Pons (tissue), 1 donor: Measurements from ENCODE around the gene PRDM9.
"Not testable (repeated sequence)": the region's sequence is repeated elsewhere in the genome, so short reads cannot be mapped to it uniquely, and the experiment has no call there.

ENCODE experiments used
- DNase-seq: peaks from one replicate; pipeline ENCODE4 v3.0.0-alpha.2; 2016; ENCODE audit warnings: low spot score

Gene PRDM9

GRCh38 chr5:23507278-23507685 lies at the start of gene PRDM9:
TSS of gene PRDM9 (plus strand) at chr5:23507609. CDS start at chr5:23509034, 1,425 bp downstream.
- peak; percentile 65 for DNase-seq

- no peak for DNase-seq
These were observed 49.6 kb upstream of the PRDM9 start for GRCh38 chr5:23457780-23458179.

DNA sequence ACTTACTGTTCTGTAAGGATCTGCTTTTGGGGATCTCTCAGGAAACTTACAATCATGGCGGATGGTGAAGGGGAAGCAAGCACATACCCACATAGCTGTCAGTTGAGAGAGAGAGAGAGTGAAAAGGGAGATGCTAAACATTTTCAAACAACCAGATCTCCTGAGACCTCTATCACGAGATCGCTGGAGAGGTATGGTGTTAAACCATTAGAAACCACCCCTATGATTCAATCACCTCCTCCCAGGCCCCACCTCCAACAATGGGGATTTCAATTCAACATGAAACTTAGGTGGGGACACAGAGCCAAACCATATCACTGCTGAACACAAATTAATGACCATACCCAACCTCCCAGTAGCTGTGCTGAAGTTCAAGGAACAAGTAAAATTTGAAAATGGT lies 48.2 kb upstream of the PRDM9 start:
- DNase-seq: no peak

GRCh38 chr5:23461576-23461975 lies 45.8 kb upstream of the PRDM9 start:
- no peak for DNase-seq

GRCh38 chr5:23466401-23466912 lies 41.0 kb upstream of the PRDM9 start:
- DNase-seq: no peak

DNA sequence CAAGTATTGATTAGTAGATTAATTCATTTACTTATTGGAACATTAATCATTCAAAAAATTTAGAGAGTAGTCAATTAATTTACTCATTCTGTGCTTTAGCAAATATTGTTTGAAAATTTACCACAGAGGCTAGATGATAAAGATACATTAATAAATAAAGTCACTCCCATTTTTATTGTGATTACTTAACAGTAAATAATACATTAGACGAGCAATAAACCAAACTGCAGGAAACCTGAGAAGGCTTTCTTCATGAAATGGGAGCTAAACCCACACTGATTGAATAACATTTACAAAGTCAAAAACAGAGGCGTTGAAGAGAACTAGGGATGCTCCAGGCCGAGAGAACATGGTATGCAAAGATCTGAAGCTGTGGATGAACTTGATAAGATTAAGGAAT lies 38.8 kb upstream of the PRDM9 start:
- DNase-seq: no peak

DNA sequence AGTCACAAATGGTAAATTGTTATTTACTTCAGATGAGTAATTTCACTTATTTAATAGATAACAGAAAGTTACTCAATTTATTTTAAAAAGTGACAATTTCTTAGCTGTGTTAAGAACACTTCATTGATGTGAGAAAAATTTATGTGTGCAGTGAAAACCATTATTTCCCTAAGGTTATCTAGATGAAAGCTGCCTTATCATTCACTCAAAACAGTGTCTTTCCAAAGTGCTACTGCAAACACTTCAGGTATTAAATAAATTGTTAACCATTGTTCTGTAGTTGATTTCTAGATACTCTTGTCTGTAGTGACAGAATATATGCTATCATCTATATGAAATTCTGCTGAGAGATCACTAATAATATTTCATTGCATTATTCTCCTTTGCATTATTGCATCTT lies 33.5 kb upstream of the PRDM9 start:
- no peak for DNase-seq

GRCh38 chr5:23474315-23474714 lies 33.1 kb upstream of the PRDM9 start:
- no peak for DNase-seq

GRCh38 chr5:23476580-23476979 lies 30.8 kb upstream of the PRDM9 start:
- no peak for DNase-seq

GRCh38 chr5:23482642-23483041 lies 24.8 kb upstream of the PRDM9 start:
- DNase-seq: no peak

- DNase-seq: no peak
These were observed 24.3 kb upstream of the PRDM9 start for GRCh38 chr5:23483090-23483489.

DNA sequence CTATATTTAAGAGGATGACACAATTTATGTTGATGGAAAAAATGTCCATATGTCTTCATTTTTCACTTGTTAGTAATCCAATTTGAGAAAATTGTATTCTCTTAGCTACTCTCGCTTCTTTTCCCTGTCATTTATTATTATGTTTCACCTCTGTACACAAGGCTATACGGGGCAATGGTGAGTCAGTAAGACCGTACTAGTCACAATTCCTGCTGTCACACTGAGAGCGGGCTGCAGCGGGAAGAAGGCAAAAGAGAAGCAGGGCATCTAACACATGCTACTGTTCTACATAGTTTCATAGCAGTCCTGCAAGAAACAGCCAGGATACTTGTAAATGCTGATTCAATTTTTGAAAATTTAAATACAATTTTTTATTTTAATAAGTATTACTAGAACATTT lies 23.3 kb upstream of the PRDM9 start:
- no peak for DNase-seq

DNA sequence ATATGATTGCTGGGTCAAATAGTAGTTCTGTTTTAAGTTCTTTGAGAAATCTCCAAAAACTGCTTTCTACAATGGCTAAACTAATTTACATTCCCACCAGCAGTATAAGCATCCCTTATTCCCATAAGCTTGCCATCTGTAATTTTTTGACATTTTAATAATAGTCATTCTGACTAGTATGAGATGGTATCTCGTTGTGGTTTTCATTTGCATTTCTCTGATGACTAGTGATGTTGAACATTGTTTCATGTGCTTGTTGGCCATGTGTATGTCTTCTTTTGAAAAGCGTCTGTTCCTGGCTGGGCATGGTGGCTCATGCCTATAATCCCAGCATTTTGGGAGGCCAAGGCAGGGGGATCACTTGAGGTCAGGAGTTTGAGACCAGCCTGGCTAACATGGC lies 21.2 kb upstream of the PRDM9 start:
- DNase-seq: not testable (repeated sequence)

- no peak for DNase-seq
These were observed 16.4 kb upstream of the PRDM9 start for GRCh38 chr5:23490993-23491392.

DNA sequence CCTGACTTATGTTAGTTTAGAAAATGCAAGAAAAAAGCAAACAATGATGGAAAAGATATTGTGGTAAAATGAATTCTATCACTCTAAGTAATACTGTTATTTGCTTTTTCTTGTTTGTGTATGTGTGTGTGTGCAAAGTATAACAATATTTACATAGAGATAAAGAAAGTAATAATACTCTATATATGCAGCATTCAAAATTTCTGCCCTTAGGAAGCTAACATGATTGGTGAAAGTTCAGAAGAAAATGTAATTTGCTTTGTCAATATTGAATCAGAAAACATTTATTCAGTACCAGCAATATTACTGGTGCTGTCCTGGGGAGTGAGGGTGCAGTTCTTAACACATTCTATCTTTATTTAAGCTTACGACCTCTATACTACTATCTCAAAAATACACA lies 12.9 kb upstream of the PRDM9 start:
- no peak for DNase-seq

- DNase-seq: no peak
These were observed 10.8 kb upstream of the PRDM9 start for GRCh38 chr5:23496576-23496975.

DNA sequence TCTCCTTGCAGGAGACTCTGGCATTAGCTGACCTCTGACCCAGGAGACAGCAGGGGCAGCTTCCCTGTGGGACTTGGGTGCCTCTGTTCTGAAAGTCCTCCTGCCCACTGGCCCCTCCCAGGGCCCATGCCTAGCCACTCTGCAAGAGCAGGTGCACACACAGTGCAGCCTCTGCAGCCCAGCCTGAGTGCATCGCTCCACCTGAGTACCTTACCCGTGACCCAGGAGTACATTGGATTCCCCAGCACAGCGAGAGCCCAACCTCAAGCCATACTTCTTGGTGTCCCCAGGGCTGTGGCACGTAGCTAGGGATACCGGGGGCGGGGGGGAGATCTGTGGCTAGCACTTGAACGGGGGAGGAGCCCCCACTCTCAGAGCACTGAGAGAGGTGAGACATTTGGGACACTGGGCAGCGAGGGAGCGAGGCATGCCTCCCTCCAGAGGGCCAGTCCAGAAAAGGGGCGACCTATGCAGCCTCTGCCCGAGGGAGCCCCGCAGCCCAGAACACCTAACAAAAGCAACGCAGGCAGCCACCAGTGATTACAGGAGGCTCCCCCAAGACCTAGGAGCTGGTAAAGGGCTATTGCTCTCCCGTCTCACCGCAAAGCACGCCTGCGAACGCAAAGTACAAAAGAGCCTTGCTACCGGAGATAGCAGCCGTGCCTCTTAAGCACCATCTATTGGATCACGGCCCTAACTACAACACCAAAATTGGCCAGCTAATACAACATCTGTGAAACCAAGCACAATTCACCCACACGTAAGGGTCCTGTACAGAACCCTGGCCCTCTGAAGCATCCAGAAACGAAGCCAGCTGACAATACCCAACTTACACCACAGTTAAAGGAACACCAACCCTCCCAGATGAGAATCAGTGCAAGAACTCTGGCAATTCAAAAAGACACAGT lies 826 bp upstream of the PRDM9 start:
- peak; percentile 34 for DNase-seq

DNA sequence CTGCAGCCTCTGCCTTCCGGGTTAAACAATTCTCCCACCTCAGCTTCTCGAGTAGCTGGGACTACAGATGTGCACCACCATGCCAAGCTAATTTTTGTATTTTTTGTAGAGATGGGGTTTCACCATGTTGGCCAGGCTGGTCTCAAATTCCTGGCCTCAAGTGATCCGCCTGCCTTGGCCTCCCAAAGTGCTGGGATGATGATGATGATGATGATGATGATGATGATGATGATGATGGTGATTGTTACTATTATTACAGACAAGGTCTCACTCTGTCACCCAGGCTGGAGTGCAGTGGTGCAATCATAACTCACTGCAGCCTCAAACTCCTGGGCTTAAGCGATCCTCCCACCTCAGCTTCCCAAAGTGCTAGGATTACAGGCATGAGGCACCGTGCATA lies 3.0 kb downstream of the PRDM9 start:
- DNase-seq: not testable (repeated sequence)

DNA sequence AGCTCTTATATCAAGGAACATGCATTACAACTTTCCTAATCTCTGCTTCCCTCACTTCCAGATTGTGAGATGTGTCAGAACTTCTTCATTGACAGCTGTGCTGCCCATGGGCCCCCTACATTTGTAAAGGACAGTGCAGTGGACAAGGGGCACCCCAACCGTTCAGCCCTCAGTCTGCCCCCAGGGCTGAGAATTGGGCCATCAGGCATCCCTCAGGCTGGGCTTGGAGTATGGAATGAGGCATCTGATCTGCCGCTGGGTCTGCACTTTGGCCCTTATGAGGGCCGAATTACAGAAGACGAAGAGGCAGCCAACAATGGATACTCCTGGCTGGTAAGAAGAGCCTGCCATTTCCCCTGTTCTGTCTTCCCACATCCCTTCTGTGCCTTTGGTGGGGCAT lies 15.1 kb downstream of the PRDM9 start:
- DNase-seq: no peak

DNA sequence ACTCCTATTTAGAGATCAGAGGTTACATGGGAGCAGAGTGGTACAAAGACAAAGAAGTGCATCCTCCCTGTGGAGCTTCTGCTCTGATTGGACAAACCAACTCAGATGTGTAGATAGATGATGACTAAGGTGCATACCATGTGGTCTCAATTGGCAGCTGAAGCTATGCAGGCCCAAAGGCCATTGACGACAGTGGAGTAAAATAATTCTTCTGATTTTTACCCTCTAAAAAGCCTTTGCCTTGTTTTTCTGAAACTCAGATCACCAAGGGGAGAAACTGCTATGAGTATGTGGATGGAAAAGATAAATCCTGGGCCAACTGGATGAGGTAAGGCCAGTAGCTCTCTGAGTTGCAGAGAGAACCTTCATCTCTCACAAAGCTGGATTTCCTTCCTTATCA lies 15.6 kb downstream of the PRDM9 start:
- no peak for DNase-seq

DNA sequence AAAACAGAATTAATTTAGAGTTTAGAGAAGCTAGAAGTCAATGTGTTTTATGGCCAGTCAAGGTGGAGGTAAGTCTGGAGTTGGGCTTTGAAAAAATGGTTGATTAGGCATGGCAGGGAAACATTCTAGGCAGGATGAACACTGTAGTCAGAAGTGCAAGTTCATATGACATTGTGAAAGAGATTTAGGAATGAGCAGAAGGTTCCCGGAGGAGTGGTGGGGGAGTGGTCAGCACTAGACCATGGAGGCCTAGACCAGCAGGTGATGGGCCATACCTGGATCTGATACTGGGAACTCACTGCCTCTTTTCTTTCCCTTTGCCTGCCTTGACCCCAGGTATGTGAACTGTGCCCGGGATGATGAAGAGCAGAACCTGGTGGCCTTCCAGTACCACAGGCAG lies 16.6 kb downstream of the PRDM9 start:
- no peak for DNase-seq

DNA sequence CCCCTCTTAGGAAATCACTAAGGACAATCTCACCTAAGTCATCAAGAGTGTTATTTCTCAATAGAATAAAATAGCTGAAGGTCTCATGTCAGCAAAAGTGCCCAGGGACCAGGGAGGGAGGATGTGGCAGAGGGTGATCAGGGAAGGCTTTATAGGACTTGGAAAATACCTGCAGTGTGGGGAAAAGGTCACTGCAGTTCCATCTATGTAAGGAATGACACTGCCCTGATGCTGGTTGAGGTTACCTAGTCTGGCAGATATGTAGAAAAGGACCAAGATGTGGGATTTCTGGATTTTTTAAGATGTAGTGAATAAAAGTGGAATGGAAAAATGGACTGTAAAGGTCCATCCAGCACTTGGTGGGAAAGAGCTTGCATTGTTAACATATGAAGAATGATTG lies 18.3 kb downstream of the PRDM9 start:
- no peak for DNase-seq

- DNase-seq: not testable (repeated sequence)
These were observed 19.2 kb downstream of the PRDM9 start for GRCh38 chr5:23526616-23527015.
